Calu3 (cell line): ENCODE data around the gene CHD9. TPM values are rescaled to one million over a fixed set of nuclear protein-coding genes. Genes with fewer than 3 reads are reported as not detected.

Source experiments
- BruUV-seq: library from RNA; stranded (reverse); fragments of 400-500 nt; replicated peaks from 2 replicates; lab custom pipeline; 2021; lab: Mats Ljungman, UMichigan
- CTCF ChIA-PET: fragments of 300-600 bp; sonication (Branson Sonifier 250); formaldehyde crosslinking; loops from one replicate; lab custom pipeline; 2022; ENCODE audit warnings: antibody characterized with exemption; lab: Charles Lee
- DNase-seq: peaks from one replicate; pipeline ENCODE4 v3.0.0; 2022
- H3K27ac Mint-ChIP-seq: one replicate; pipeline ENCODE4 v1.8.0; 2022; ENCODE audit warnings: mixed read lengths; ENCODE audit not compliant: unreplicated experiment
- H3K27me3 Mint-ChIP-seq: one replicate; pipeline ENCODE4 v1.8.0; 2022; ENCODE audit warnings: mixed read lengths; ENCODE audit not compliant: unreplicated experiment
- H3K36me3 Mint-ChIP-seq: one replicate; pipeline ENCODE4 v1.8.0; 2022; ENCODE audit warnings: mild to moderate bottlenecking, moderate library complexity, mixed read lengths; ENCODE audit not compliant: insufficient read depth, unreplicated experiment
- H3K4me1 Mint-ChIP-seq: one replicate; pipeline ENCODE4 v1.8.0; 2022; ENCODE audit warnings: mild to moderate bottlenecking, low read depth, mixed read lengths; ENCODE audit not compliant: unreplicated experiment
- H3K4me3 Mint-ChIP-seq: one replicate; pipeline ENCODE4 v1.8.0; 2022; ENCODE audit warnings: mild to moderate bottlenecking, low read depth, moderate library complexity, mixed read lengths; ENCODE audit not compliant: unreplicated experiment
- H3K9me3 Mint-ChIP-seq: one replicate; pipeline ENCODE4 v1.8.0; 2022; ENCODE audit warnings: low read depth, mixed read lengths; ENCODE audit not compliant: unreplicated experiment
- CTCF ChIP-seq: fragments of 200-600 bp; IDR thresholded peaks from one replicate; pipeline ENCODE4 v1.8.0; 2022; ENCODE audit warnings: antibody characterized with exemption; ENCODE audit not compliant: unreplicated experiment
- intact Hi-C: fragments of 100-400 bp; cut with micrococcal nuclease; formaldehyde crosslinking; loops from one replicate; pipeline ENCODE4 v1.10.0; 2022; ENCODE audit not compliant: unreplicated experiment
- total RNA-seq: library from RNA; stranded (reverse); gene quantifications from 2 replicates; pipeline ENCODE4 v1.2.3, GENCODE V29; 2022

CHD9 gene
- total RNA-seq, 1 experiment from 2014 or later, result 69.5 TPM

- Mint-ChIP-seq H3K4me1 (peaks cover 22% of the 10 kb centered on the region), H3K9me3 (no peaks in the 10 kb centered on the region), H3K27ac (no peak overlapping the region), H3K36me3 (no peaks in the 10 kb centered on the region), H3K27me3 (no peaks in the 10 kb centered on the region), H3K4me3 (no peak overlapping the region)
- CTCF ChIA-PET, result interaction anchor here (0.9 kb wide), 1 partner anchor 14 kb away, joined by 3 read pairs; no protein-coding TSS in a partner anchor
- DNase-seq, result no peak
- no peak for TF ChIP-seq CTCF
- no TSS peak for BruUV-seq
- intact Hi-C loops, result no loop called here
Measured at GRCh38 chr16:53085369-53085843, 30.6 kb downstream of the CHD9 start.

GRCh38 chr16:53085931-53086421, 31.2 kb downstream of the CHD9 start:
- H3K27ac Mint-ChIP-seq, result no peak overlapping the region
- no peak for DNase-seq
- no peak overlapping the region for H3K4me3 Mint-ChIP-seq
- CTCF ChIA-PET, result interaction anchor here (0.9 kb wide), 1 partner anchor 13 kb away, joined by 3 read pairs; no protein-coding TSS in a partner anchor
- no peaks in the 10 kb centered on the region for H3K9me3 Mint-ChIP-seq
- intact Hi-C loops, result no loop called here
- no peak for TF ChIP-seq CTCF
- no TSS peak for BruUV-seq
- no peaks in the 10 kb centered on the region for H3K27me3 Mint-ChIP-seq
- H3K36me3 Mint-ChIP-seq, result no peaks in the 10 kb centered on the region
- peaks cover 18% of the 10 kb centered on the region for H3K4me1 Mint-ChIP-seq

- intact Hi-C loops, result no loop called here
- Mint-ChIP-seq H3K27ac (no peak overlapping the region), H3K36me3 (no peaks in the 10 kb centered on the region), H3K4me3 (no peak overlapping the region), H3K9me3 (no peaks in the 10 kb centered on the region), H3K27me3 (no peaks in the 10 kb centered on the region), H3K4me1 (peaks cover 22% of the 10 kb centered on the region)
- no TSS peak for BruUV-seq
- TF ChIP-seq CTCF, result no peak
- CTCF ChIA-PET, result no interaction called here
- DNase-seq, result no peak
Measured at GRCh38 chr16:53087101-53087500, 32.3 kb downstream of the CHD9 start.

GRCh38 chr16:53089434-53090285, 34.9 kb downstream of the CHD9 start:
- H3K4me3 Mint-ChIP-seq, result no peak overlapping the region
- BruUV-seq, result no TSS peak
- no peaks in the 10 kb centered on the region for H3K9me3 Mint-ChIP-seq
- intact Hi-C loops, result no loop called here
- no peaks in the 10 kb centered on the region for H3K27me3 Mint-ChIP-seq
- CTCF ChIA-PET, result no interaction called here
- no peak for DNase-seq
- peaks cover 19% of the 10 kb centered on the region for H3K4me1 Mint-ChIP-seq
- H3K36me3 Mint-ChIP-seq, result no peaks in the 10 kb centered on the region
- no peak overlapping the region for H3K27ac Mint-ChIP-seq
- TF ChIP-seq CTCF, result no peak
